WTC11 (cell line): Measurements from ENCODE around the gene AANAT. TPM values are rescaled to one million over a fixed set of nuclear protein-coding genes. Genes with fewer than 3 reads are reported as not detected.

Experiments
- ATAC-seq: fragments of 200-7000 bp; cut with Tn5 transposase; 2 replicates; pipeline ENCODE4 v1.10.0; 2021; ENCODE audit warnings: mild to moderate bottlenecking, moderate library complexity
- CTCF ChIA-PET: fragments of 300-600 bp; sonication (Branson Sonifier 250); formaldehyde crosslinking; loops from one replicate; lab custom pipeline; 2021; ENCODE audit warnings: antibody characterized with exemption; lab: Charles Lee
- POLR2A ChIA-PET: fragments of 350-600 bp; sonication (Branson Sonifier 250); formaldehyde crosslinking; loops from one replicate; lab custom pipeline; 2021; ENCODE audit warnings: antibody characterized with exemption; lab: Charles Lee
- DNase-seq: peaks from one replicate; pipeline ENCODE4 v3.0.0; 2021; ENCODE audit warnings: low spot score
- H3K27ac Mint-ChIP-seq: 2 replicates; pipeline ENCODE4 v1.8.0; 2021; ENCODE audit warnings: mixed read lengths
- H3K27me3 Mint-ChIP-seq: 2 replicates; pipeline ENCODE4 v1.8.0; 2021; ENCODE audit warnings: low read depth, mild to moderate bottlenecking, moderate library complexity, mixed read lengths
- H3K36me3 Mint-ChIP-seq: 2 replicates; pipeline ENCODE4 v1.8.0; 2021; ENCODE audit warnings: mixed read lengths
- H3K4me1 Mint-ChIP-seq: 2 replicates; pipeline ENCODE4 v1.8.0; 2022; ENCODE audit warnings: mixed read lengths
- H3K4me3 Mint-ChIP-seq: 2 replicates; pipeline ENCODE4 v1.8.0; 2021; ENCODE audit warnings: mild to moderate bottlenecking, moderate library complexity, mixed read lengths
- H3K9me3 Mint-ChIP-seq: 2 replicates; pipeline ENCODE4 v1.8.0; 2021; ENCODE audit warnings: mixed read lengths
- CBFB ChIP-seq: sonication (generic); formaldehyde crosslinking; IDR thresholded peaks from 2 replicates; pipeline ENCODE4 v1.8.1; 2022; ENCODE audit warnings: mild to moderate bottlenecking, low read depth, missing genetic modification reagents
- CREB1 ChIP-seq: sonication (generic); formaldehyde crosslinking; IDR thresholded peaks from 2 replicates; pipeline ENCODE4 v1.8.0; 2023; ENCODE audit warnings: mild to moderate bottlenecking, missing genetic modification reagents
- CREM ChIP-seq: sonication (generic); formaldehyde crosslinking; IDR thresholded peaks from 2 replicates; pipeline ENCODE4 v1.8.1; 2022; ENCODE audit warnings: mild to moderate bottlenecking, missing genetic modification reagents, moderate library complexity
- E2F1 ChIP-seq: sonication (generic); formaldehyde crosslinking; IDR thresholded peaks from 2 replicates; pipeline ENCODE4 v1.8.0; 2022; ENCODE audit warnings: mild to moderate bottlenecking, missing genetic modification reagents
- EMX1 ChIP-seq: fragments of 250-450 bp; sonication (Bioruptor Pico); IDR thresholded peaks from 2 replicates; pipeline ENCODE4 v1.8.0; 2021; ENCODE audit warnings: mild to moderate bottlenecking
- ERG ChIP-seq: fragments of 250-450 bp; sonication (Bioruptor Pico); IDR thresholded peaks from 2 replicates; pipeline ENCODE4 v1.8.0; 2021; ENCODE audit warnings: mild to moderate bottlenecking
- GABPB1 ChIP-seq: sonication (generic); formaldehyde crosslinking; IDR thresholded peaks from 2 replicates; pipeline ENCODE4 v1.8.1; 2023; ENCODE audit warnings: mild to moderate bottlenecking, missing genetic modification reagents
- HMGXB4 ChIP-seq: sonication (generic); formaldehyde crosslinking; IDR thresholded peaks from 2 replicates; pipeline ENCODE4 v1.8.1; 2023; ENCODE audit warnings: mild to moderate bottlenecking, moderate library complexity, missing genetic modification reagents
- JAZF1 ChIP-seq: fragments of 250-450 bp; sonication (Bioruptor Pico); IDR thresholded peaks from 2 replicates; pipeline ENCODE4 v1.9.0; 2021; ENCODE audit warnings: moderate library complexity, mild to moderate bottlenecking, inconsistent platforms
- KAT7 ChIP-seq: sonication (generic); formaldehyde crosslinking; IDR thresholded peaks from 2 replicates; pipeline ENCODE4 v1.8.1; 2023; ENCODE audit warnings: missing genetic modification reagents, mild to moderate bottlenecking, borderline replicate concordance
- MYBL2 ChIP-seq: sonication (generic); formaldehyde crosslinking; IDR thresholded peaks from 2 replicates; pipeline ENCODE4 v1.8.1; 2023; ENCODE audit warnings: mild to moderate bottlenecking, moderate library complexity, missing genetic modification reagents
- NR1H2 ChIP-seq: sonication (generic); formaldehyde crosslinking; IDR thresholded peaks from 2 replicates; pipeline ENCODE4 v1.9.0; 2021; ENCODE audit warnings: mild to moderate bottlenecking, moderate library complexity, missing genetic modification reagents
- RELA ChIP-seq: sonication (generic); formaldehyde crosslinking; IDR thresholded peaks from 2 replicates; pipeline ENCODE4 v1.8.1; 2022; ENCODE audit warnings: missing genetic modification reagents, mild to moderate bottlenecking, borderline replicate concordance
- TEAD1 ChIP-seq: sonication (generic); formaldehyde crosslinking; IDR thresholded peaks from 2 replicates; pipeline ENCODE4 v1.8.0; 2022; ENCODE audit warnings: mild to moderate bottlenecking, missing genetic modification reagents
- TEAD4 ChIP-seq: sonication (generic); formaldehyde crosslinking; IDR thresholded peaks from 2 replicates; pipeline ENCODE4 v1.8.0; 2022; ENCODE audit warnings: mild to moderate bottlenecking, missing genetic modification reagents
- ZBTB21 ChIP-seq: sonication (generic); formaldehyde crosslinking; IDR thresholded peaks from 2 replicates; pipeline ENCODE4 v1.8.1; 2023; ENCODE audit warnings: mild to moderate bottlenecking, missing genetic modification reagents, borderline replicate concordance
- ZNF263 ChIP-seq: sonication (generic); formaldehyde crosslinking; IDR thresholded peaks from 2 replicates; pipeline ENCODE4 v1.8.1; 2022; ENCODE audit warnings: low read depth, mild to moderate bottlenecking, moderate library complexity, missing genetic modification reagents
- ZNF425 ChIP-seq: fragments of 250-450 bp; sonication (Bioruptor Pico); conservative IDR thresholded peaks from 2 replicates; pipeline ENCODE4 v1.9.0; 2021; ENCODE audit warnings: mild to moderate bottlenecking
- ZNF671 ChIP-seq: fragments of 250-450 bp; sonication (Bioruptor Pico); IDR thresholded peaks from 2 replicates; pipeline ENCODE4 v1.8.0; 2021; ENCODE audit warnings: mild to moderate bottlenecking
- total RNA-seq: library from RNA; stranded (reverse); gene quantifications from 3 replicates; pipeline ENCODE4 v1.2.3, GENCODE V29; 2021

Gene AANAT
- total RNA-seq, 1 experiment from 2014 or later: 0.17 TPM

GRCh38 chr17:76471498-76472257, 4.3 kb downstream of the AANAT start:
- Mint-ChIP-seq H3K36me3 (peaks cover 4% of the 10 kb centered on the region; the same call in 1 of the 2 replicates), H3K9me3 (no peaks in the 10 kb centered on the region), H3K27ac (no peak overlapping the region), H3K27me3 (no peaks in the 10 kb centered on the region), H3K4me3 (no peak overlapping the region), H3K4me1 (0 out of 2 replicates have a peak, but pooled peaks cover 2% of the 10 kb centered on the region)
- CTCF ChIA-PET: interaction anchor here (1.1 to 1.8 kb wide), 3 partner anchors 13 to 32 kb away, joined by 3 to 6 read pairs (median 5); no protein-coding TSS in a partner anchor
- ATAC-seq: no peak
- no peak for TF ChIP-seq ZNF263 (CRISPR knock-in tag)
- TF ChIP-seq KAT7 (CRISPR knock-in tag): no peak
- TF ChIP-seq GABPB1 (CRISPR knock-in tag): no peak
- TF ChIP-seq RELA (CRISPR knock-in tag): no peak
- TF ChIP-seq TEAD4 (CRISPR knock-in tag): no peak
- no peak for TF ChIP-seq ZNF425 (CRISPR knock-in tag)
- no peak for TF ChIP-seq MYBL2
- no peak for DNase-seq
- POLR2A ChIA-PET: no interaction called here

- no peak for DNase-seq
- no peak for TF ChIP-seq CREB1 (CRISPR knock-in tag)
- TF ChIP-seq E2F1 (CRISPR knock-in tag): no peak
- no peak for TF ChIP-seq ERG (CRISPR knock-in tag)
- TF ChIP-seq TEAD1: no peak
- no peak for TF ChIP-seq ZNF671 (CRISPR knock-in tag)
- no peak for TF ChIP-seq CBFB (CRISPR knock-in tag)
- TF ChIP-seq CREM (CRISPR knock-in tag): no peak
- TF ChIP-seq HMGXB4 (CRISPR knock-in tag): no peak
- TF ChIP-seq JAZF1: no peak
- TF ChIP-seq GABPB1 (CRISPR knock-in tag): no peak
- no peak for TF ChIP-seq NR1H2
- no peak for TF ChIP-seq EMX1
- TF ChIP-seq ZBTB21 (CRISPR knock-in tag): no peak
- H3K9me3 Mint-ChIP-seq: no peaks in the 10 kb centered on the region
- H3K4me3 Mint-ChIP-seq: no peak overlapping the region
- H3K27me3 Mint-ChIP-seq: no peaks in the 10 kb centered on the region
- no peaks in the 10 kb centered on the region for H3K4me1 Mint-ChIP-seq
- CTCF ChIA-PET: interaction anchor here (0.5 to 1.8 kb wide), 2 partner anchors 11 to 21 kb away, joined by 3 to 6 read pairs; no protein-coding TSS in a partner anchor
- H3K27ac Mint-ChIP-seq: no peak overlapping the region
- no peak for ATAC-seq
- POLR2A ChIA-PET: no interaction called here
- peaks cover 4% of the 10 kb centered on the region; the same call in 1 of the 2 replicates for H3K36me3 Mint-ChIP-seq
Measured at GRCh38 chr17:76472258-76472645, 4.8 kb downstream of the AANAT start.
